HG03139 (cell line): ENCODE results near the gene MEAK7.

ENCODE experiments used
- ATAC-seq: cut with Tn5 transposase; IDR thresholded peaks from one replicate; pipeline ENCODE4 v1.9.1; 2021; ENCODE audit not compliant: unreplicated experiment

The MEAK7 gene

GRCh38 chr16:84504420-84505248 is at the start of gene MEAK7:
Gene MEAK7 (minus strand): TSS chr16:84504659. CDS start chr16:84498086, 6,573 bp downstream.
- peak; percentile 95 for ATAC-seq

GRCh38 chr16:84553873-84554399 is 49.5 kb upstream of the MEAK7 start:
- ATAC-seq, result no peak

- no peak for ATAC-seq
These were observed 47.7 kb upstream of the MEAK7 start for GRCh38 chr16:84552135-84552534.

GRCh38 chr16:84550096-84550495 is 45.6 kb upstream of the MEAK7 start:
- no peak for ATAC-seq

- no peak for ATAC-seq
These were observed 44.7 kb upstream of the MEAK7 start for GRCh38 chr16:84548971-84549844.

DNA sequence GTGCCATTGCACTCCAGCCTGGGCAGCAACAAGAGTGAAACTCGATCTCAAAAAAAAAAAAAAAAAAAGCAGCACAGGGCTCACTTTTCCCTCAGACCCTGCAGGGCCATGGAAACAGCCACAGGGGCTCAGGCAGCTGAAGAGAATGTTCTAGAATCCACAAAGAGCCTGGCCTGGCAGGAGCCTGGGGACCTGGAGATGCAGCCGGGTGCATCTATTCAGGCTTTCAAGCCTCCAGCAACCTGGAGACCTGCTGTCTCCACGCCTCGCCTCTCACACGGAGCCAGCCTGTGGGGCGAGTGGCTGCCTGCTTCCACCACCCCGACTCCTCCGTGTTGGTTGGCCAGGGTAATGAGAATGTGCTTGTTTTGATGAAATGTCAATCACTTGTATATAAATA is 44.0 kb upstream of the MEAK7 start:
- ATAC-seq, result no peak

GRCh38 chr16:84547546-84548061 is 43.1 kb upstream of the MEAK7 start:
- ATAC-seq, result no peak

DNA sequence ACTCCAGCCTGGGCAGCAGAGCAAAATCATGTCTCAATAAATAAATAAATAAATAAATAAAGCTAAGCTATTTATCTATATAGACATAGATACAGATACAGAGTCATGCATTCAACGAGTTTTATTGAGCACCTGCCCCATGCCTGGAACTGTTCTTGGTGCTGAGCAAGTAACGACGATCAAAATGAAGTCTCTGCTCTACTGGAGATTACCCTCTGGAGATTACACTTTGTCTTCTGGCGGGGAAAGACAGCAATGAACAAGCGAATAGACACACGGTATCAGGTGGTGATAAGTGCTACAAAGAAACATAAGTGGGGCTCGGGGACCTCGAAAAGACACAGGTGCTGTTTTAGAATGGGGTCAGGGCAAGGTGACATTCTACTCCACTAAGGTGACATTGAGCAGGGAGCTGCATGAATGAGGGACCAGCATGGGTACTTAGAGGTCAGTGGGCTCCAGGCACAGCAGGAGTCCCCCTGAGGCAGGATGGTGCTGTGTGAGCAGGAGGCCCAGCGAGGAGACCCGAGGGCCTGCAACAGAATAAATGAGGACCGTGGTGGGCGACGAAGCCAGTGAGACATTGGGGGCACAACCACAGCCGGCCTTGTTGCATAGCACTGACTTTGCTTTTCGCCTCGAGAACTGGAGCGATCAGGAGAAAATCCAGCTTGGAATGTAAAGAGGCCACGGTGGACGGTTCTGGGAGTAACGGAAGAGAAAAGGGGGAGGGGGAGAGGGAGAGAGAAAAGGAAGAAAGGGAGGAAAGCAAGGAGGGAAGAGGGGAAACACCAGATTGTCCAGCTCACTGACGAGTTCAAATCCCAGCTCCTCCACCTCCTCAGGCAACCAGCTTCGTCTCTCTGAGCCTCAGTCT is 42.4 kb upstream of the MEAK7 start:
- no peak for ATAC-seq

- no peak for ATAC-seq
These were observed 40.8 kb upstream of the MEAK7 start for GRCh38 chr16:84545114-84545737.

DNA sequence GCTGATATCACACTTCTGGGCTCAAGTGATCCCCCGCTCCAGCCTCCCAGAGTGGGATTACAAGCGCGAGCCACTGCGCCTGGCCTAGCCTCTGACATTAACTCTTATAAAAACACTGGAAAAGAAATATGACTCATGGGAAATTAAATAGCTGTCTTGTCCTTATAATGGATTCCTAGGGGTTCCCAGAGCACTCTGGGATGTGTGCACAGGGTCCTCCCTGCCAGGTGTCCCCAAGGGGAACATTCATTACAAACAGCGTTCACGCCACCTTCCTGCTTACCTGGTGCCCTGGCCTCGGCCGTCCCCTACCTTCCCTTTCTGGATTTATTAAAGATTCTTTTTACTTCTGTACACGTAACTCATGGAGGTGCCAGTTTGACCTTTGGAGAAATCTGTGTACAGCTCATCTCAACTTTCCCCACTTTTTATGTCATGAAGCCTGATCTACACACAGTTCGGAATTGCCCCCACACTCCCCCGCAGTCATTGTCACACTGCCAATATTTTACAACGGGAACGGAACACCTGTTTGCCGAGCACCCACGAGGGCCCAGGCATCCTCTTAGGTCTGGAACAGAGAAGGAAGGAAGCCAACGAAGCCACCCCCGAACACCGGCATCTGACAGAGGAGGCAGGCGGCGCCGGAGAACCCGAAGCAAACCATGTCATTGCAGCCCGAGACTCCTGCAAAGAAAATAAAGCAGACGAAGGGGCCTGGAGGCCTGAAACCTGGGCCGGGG is 39.7 kb upstream of the MEAK7 start:
- ATAC-seq, result no peak

DNA sequence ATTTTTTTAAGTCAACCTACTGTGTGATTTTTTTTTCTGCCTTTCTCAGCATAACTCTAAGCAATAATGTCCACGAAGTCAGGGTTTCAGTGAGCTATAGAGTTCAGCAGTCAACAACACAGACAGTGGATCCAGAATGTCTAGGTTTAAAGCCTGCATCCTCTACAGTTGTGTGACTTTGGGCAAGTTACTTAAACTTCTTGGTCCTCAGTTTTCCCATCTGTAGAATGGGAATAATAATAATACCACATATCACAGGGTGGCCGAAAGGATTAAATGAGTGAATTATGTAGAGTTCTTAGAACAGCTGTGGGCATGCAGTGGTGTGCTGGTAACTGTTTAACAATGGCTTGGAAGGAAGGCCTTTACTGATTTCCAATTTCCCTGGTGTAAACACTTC is 38.8 kb upstream of the MEAK7 start:
- no peak for ATAC-seq

- no peak for ATAC-seq
These were observed 37.7 kb upstream of the MEAK7 start for GRCh38 chr16:84541999-84542817.

GRCh38 chr16:84540194-84540593 is 35.7 kb upstream of the MEAK7 start:
- no peak for ATAC-seq

GRCh38 chr16:84538222-84538840 is 33.9 kb upstream of the MEAK7 start:
- no peak for ATAC-seq

DNA sequence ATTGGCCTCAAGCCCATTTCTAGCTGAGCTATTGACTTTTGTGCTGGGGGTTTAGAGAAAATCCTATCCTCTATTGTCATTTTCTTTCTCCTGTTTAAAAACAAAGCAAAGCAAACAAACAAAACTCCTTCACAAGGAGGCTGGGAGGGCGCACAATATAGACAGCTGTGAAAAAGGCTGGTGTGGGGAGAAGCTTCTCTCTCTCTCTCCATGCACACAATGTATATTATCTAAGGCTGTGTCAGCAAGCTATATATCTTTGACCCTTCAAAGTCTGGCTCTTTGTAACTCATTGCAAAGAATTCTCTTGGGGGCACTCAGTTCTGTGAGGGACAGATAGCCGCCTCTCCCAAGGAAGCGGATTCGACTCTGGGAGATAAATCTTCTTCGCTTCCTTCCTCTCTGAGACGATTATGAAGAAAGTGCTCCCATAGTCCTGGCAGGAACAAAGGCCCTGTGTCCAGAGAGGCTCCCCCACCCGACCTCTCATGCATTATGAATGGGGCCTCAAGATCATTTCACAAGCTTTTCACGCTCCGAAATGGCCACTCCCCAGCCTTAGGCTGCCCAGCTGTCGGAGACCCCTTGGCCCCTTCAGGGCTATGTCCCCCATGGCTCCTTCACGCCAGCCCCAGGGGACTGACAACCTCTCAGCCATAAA is 33.2 kb upstream of the MEAK7 start:
- ATAC-seq, result no peak

DNA sequence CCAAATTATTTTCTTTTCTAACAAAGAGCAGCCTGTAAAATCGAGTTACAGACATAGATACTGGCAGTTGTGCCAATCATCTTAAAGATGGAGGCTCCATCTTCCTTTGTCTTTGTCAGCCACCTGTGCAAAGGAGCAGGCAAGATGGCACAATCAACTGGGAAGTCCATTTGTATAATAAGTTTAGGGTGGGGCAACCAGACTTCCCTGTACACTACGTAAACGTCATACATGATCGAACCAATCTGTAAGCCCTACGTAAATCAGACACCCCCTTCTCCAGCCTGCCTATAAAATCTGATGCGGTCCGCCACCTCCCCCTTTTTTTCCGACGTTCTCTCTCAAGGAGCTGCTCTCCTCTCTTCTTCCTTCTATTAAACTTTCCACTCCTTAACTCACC is 31.4 kb upstream of the MEAK7 start:
- ATAC-seq, result no peak

- no peak for ATAC-seq
These were observed 30.9 kb upstream of the MEAK7 start for GRCh38 chr16:84535408-84535807.

DNA sequence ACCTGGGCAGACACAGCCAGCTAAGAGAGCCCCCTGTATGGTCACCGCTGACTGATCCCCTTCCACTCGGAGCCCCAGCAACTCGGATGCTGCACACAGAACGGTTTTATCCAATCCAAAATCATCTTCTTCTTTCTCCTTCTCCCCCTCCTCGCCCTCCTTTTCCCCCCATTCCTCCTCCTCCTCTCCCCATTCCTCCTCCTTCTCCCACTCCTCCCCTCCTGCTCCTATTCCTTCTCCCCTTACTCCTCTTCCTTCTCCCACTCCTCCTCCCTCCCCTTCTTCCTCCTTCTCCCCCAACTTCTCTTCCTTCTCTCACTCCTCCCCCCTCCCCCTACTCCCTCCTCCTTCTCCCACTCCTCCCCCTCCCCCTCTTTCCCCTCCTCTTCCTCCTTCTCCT is 30.4 kb upstream of the MEAK7 start:
- no peak for ATAC-seq
